Measurements from ENCODE around the gene UBE3B.
"Not testable (repeated sequence)": the region's sequence is repeated elsewhere in the genome, so short reads cannot be mapped to it uniquely, and the experiment has no call there.

GRCh38 chr12:109439951-109440350, 37.5 kb upstream of the UBE3B start:
- TF ChIP-seq EP300, POLR2A (IDR thresholded peaks at IDR 0.05): not testable (repeated sequence)
- TF ChIP-seq, protein P1, sequence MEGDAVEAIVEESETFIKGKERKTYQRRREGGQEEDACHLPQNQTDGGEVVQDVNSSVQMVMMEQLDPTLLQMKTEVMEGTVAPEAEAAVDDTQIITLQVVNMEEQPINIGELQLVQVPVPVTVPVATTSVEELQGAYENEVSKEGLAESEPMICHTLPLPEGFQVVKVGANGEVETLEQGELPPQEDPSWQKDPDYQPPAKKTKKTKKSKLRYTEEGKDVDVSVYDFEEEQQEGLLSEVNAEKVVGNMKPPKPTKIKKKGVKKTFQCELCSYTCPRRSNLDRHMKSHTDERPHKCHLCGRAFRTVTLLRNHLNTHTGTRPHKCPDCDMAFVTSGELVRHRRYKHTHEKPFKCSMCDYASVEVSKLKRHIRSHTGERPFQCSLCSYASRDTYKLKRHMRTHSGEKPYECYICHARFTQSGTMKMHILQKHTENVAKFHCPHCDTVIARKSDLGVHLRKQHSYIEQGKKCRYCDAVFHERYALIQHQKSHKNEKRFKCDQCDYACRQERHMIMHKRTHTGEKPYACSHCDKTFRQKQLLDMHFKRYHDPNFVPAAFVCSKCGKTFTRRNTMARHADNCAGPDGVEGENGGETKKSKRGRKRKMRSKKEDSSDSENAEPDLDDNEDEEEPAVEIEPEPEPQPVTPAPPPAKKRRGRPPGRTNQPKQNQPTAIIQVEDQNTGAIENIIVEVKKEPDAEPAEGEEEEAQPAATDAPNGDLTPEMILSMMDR (IDR thresholded peaks at IDR 0.05), result not testable (repeated sequence)
